ENCODE results near the gene GIMAP1. TPM values are rescaled to one million over a fixed set of nuclear protein-coding genes. Genes with fewer than 3 reads are reported as not detected.
A peak's percentile ranks its signal among the peaks of the same experiment; 100 is the strongest.

Gene GIMAP1
- polyA plus RNA-seq, 3 donors, result 1.9 to 10.1 (median 6.9) TPM

DNA sequence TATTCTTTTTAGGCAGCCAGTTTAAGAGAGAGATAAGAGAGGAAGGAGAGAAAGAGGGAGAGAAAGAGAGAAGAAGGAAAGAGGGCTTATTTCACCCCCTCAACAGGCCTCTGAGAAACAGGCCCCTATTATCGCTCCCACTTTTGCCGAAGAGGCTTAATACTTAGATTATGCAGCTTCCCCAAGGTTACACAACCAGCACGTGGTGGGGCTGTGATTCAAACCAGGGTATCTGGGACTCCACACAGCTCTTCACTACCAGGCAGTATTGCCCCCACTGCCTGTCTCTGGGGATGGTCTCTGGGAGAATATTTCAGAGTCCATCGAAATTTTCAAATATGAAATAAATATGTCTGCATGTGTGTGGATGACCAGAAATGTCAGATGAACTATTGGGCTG lies 3.0 kb downstream of the GIMAP1 start:
- WGBS, 3 donors, result 54 to 70% (median 65%) methylated on average over 4 of the region's 4 CpGs

DNA sequence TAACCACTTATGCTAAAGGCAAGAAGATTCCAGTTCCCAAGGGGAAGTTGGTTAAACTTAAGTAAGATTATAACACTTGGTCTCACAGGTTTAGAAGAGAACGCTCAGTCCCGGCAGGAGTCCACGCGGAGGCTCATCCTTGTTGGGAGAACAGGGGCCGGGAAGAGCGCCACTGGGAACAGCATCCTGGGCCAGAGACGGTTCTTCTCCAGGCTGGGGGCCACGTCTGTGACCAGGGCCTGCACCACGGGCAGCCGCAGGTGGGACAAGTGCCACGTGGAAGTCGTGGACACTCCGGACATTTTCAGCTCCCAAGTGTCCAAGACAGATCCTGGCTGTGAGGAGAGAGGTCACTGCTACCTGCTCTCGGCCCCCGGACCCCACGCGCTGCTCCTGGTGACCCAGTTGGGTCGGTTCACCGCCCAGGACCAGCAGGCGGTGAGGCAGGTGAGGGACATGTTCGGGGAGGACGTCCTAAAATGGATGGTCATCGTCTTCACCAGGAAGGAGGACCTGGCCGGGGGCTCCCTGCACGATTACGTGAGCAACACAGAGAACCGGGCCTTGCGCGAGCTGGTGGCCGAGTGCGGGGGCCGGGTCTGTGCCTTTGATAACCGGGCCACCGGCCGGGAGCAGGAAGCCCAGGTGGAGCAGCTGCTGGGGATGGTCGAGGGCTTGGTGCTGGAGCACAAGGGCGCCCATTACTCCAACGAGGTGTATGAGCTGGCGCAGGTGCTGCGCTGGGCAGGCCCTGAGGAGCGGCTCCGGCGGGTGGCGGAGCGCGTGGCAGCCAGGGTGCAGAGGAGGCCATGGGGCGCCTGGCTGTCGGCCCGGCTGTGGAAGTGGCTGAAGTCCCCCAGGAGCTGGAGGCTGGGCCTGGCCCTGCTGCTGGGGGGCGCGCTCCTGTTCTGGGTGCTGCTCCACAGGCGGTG lies 3.8 kb downstream of the GIMAP1 start:
- no peak overlapping the region for H3K27ac ChIP-seq (ENCODE audit: low read depth, low read length)
- WGBS, 3 donors, result 89 to 91% (median 90%) methylated on average over 51 to 52 of the region's 52 CpGs

More for the DNA sequence above, 3.0 kb downstream of the GIMAP1 start:
- no peak overlapping the region for H3K27ac ChIP-seq (ENCODE audit: low read depth, low read length)

- H3K27ac ChIP-seq (ENCODE audit: low read depth, low read length), result no peak overlapping the region
- WGBS, 3 donors, result 72 to 83% (median 73%) methylated on average over 11 of the region's 11 CpGs
These were observed 5.6 kb downstream of the GIMAP1 start for GRCh38 chr7:150721970-150722373.

- no peak overlapping the region for H3K27ac ChIP-seq (ENCODE audit: low read depth, low read length)
- WGBS, 3 donors, result 53 to 67% (median 57%) methylated on average over 12 of the region's 12 CpGs
These were observed 6.1 kb downstream of the GIMAP1 start for GRCh38 chr7:150722431-150722931.

DNA sequence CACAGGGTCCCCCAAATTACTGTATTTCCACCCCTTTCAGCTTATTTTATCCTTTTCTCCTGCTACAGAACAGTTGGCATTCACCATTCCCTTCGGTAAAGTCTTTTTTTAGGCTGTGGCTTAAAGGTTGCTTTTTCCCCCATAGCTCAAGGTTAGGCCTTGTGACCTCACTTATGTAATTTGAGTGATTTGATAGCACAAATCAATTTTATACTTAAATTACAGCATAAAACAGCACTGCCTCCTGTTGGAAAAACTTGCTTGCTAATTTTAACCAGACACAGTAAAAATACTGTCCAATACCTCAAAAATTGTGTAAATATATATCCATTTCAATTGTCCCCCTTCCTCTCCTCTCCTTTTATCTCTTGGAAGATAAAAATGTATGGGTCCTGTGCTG lies 7.1 kb downstream of the GIMAP1 start:
- WGBS, 3 donors, result 64 to 73% (median 65%) methylated on average over 1 of the region's 1 CpG
- no peak overlapping the region for H3K27ac ChIP-seq (ENCODE audit: low read depth, low read length)

DNA sequence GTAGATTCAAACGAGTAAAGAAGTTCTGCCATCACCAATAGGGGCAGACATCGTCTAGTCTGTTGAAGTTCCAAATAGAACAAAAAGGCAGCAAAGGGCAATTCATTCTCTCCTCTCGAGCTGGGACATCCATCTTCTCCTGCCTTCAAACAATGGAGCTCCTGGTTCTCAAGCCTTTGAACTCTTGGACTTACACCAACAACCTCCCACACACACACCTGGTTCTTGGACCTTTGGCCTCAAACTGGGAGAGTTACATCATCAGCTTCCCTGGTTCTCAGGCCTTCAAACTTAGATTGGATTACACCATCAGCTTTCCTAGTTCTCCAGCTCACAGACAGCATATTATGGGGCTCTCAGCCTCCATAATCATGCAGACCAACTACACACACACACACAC lies 11.0 kb downstream of the GIMAP1 start:
- WGBS, 3 donors, result 49 to 65% (median 59%) methylated on average over 3 of the region's 3 CpGs
- no peak overlapping the region for H3K27ac ChIP-seq (ENCODE audit: low read depth, low read length)

DNA sequence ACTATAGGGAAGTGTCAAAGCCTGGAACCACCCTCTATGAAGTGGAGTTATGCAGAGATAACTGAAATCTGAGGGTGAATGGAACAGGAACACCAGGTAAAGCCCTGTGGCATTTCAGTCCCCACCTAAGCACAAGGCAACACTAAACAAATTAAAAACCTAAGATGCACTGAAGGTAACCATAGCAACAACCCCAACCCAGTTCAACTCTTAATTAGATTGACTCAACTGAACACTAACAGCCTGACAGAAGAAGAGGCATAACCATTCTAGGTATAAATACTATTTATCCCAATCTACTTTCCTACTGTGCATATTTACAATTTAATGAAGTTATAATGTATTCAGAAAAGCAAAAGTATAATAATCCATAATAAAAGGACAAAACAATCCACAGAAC lies 11.6 kb downstream of the GIMAP1 start:
- no peak overlapping the region for H3K27ac ChIP-seq (ENCODE audit: low read depth, low read length)

GRCh38 chr7:150728609-150729008 lies 12.2 kb downstream of the GIMAP1 start:
- H3K27ac ChIP-seq (ENCODE audit: low read depth, low read length), result no peak overlapping the region

DNA sequence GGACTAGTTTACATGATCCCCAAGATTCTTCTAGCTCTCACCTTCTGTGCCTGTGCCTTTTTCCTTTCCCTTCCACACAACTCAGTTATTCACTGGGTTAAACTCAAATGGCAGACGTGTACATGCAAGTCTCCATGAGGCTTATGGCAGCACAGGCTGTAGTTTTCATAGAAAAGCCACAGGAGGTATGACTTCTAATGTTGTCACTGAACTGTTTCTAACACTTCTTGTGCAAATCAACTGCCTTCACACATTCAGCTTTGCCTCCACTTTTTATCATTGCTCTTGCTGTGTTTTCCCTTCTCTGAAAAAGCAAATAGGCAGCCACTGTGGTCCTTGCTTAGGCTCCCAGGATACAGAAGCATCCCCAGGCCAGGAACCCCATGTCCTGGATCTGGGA lies 15.5 kb downstream of the GIMAP1 start:
- WGBS, 3 donors, result 52 to 70% (median 63%) methylated on average over 1 of the region's 1 CpG
- H3K27ac ChIP-seq (ENCODE audit: low read depth, low read length), result no peak overlapping the region

DNA sequence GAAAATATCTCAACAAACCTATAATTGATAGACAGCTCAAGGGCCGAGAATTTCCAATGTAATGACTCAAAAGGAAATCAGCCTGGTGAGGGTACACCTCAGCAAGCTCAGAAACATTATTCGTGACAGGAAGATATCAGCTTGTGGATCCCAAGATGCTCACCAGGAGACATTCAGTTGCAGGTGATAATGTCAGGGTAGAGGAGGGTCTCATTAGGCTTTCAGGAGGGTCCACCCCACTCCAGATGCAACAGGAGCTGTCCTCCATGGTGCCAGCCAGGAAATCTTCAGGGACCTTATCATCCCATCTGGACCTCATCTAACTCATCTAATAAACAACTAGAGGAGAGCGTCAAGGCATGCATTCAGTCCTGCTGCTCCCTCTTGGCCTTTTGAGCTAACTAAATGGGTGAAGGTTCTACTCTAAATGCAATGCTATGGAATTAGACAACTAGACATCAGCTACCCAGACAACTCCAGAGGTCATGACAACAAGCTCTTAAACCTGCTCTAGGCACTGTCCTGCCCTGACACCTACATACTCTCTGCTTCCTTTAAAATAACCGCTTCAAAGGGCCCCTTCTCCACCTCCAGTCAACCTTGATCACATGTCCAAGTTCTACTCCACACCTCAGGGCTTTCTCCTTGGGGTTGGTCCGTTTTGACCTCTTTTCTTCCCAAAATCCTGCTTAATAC lies 16.5 kb downstream of the GIMAP1 start:
- 62 to 84% (median 79%) methylated on average over 5 of the region's 5 CpGs for WGBS, 3 donors
- H3K27ac ChIP-seq (ENCODE audit: low read depth, low read length), result no peak overlapping the region

DNA sequence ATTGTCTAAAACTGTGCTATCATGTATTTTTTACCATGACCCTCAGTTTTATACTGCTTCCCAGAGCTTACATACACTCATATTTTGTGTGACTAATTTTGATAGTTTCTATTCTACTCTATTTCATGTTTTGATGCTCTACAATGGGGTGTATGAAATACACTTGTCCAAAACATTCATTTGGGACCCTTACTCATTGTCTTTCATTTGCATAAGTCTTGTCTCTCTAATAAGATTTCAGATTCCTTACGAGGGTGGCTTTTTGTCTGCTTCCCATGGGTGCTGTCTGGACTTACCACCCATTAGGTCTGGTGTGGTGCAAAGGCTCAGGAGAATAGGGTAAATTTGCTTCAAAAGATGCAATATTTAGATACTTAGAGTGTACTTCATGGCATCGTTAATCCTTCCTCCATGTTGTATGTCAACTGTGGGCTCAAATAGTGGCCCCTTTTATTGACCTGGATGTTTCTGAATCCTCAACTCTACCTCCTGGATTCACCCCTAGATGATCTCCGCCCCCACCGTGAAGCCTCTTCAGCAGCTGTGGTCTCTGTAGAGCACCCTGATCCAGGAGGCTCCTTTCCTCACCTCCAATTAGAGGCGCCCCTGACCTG lies 17.2 kb downstream of the GIMAP1 start:
- no peak overlapping the region for H3K27ac ChIP-seq (ENCODE audit: low read depth, low read length)
- WGBS, 3 donors, result 87 to 90% (median 88%) methylated on average over 5 of the region's 5 CpGs

GRCh38 chr7:150734254-150734653 lies 17.8 kb downstream of the GIMAP1 start:
- whole genome bisulfite sequencing, 3 donors, result 77 to 86% (median 81%) methylated on average over 3 of the region's 3 CpGs
- no peak overlapping the region for H3K27ac ChIP-seq (ENCODE audit: low read depth, low read length)

GRCh38 chr7:150735596-150736358 lies 19.4 kb downstream of the GIMAP1 start:
- H3K27ac ChIP-seq (ENCODE audit: low read depth, low read length), result no peak overlapping the region
- WGBS, 3 donors, result 36 to 70% (median 56%) methylated on average over 3 of the region's 3 CpGs

GRCh38 chr7:150736864-150737263 lies 20.5 kb downstream of the GIMAP1 start:
- H3K27ac ChIP-seq (ENCODE audit: low read depth, low read length), result no peak overlapping the region
- WGBS, 3 donors, result 48 to 53% (median 52%) methylated on average over 4 of the region's 4 CpGs

GRCh38 chr7:150737265-150738055 lies 21.0 kb downstream of the GIMAP1 start, which contains the start of gene GIMAP5:
Gene GIMAP5, plus strand, starts transcription at chr7:150737418. Its CDS starts 3,467 bp downstream, at chr7:150740885.
- 20 to 51% (median 24%) methylated on average over 14 of the region's 14 CpGs for WGBS, 3 donors
- no peak within 1 kb of the TSS for H3K27ac ChIP-seq (ENCODE audit: low read depth, low read length)

DNA sequence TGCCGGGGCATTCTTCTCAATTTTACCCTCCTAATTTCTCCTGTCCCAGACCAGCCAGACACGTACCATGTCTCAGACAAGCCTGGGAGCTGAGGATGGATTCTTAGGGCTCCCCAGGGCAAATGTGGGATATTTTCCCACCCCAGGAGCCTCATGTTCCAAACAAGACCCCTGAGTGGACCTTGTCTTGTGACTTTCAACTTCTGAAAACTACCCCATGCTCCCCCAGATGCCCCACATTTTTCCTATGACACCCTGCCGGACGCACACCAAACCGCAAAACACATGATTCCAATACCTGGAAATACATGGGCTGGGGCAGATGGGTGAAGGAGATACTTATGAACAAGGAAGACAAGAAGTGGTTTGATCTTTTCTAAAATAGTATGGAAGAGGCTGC lies 21.7 kb downstream of the GIMAP1 start:
- peak overlapping the region; percentile 10 for H3K27ac ChIP-seq (ENCODE audit: low read depth, low read length)
- WGBS, 3 donors, result 39 to 65% (median 50%) methylated on average over 5 of the region's 5 CpGs

DNA sequence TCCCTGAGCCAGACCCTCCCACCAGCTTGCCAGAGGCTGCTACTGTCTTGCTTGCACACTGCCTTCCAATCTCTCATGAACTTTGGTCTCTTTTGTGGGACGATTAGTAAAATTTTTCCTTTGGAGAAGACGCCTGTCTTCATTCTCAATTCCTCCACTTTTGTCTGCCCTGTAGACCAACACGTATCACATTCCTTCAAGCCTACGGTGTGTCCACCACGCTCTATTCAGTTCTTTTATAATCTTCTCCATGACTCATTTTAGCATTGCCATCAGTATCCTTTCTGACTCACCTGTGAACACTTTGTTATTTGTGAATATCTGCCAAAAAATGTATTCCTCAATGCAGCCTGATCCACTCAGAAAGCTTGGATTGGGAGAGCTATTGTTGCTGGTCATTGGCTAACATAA lies 22.2 kb downstream of the GIMAP1 start:
- peak overlapping the region; percentile 10 for H3K27ac ChIP-seq (ENCODE audit: low read depth, low read length)
- WGBS, 3 donors, result 56 to 65% (median 62%) methylated on average over 5 of the region's 5 CpGs

DNA sequence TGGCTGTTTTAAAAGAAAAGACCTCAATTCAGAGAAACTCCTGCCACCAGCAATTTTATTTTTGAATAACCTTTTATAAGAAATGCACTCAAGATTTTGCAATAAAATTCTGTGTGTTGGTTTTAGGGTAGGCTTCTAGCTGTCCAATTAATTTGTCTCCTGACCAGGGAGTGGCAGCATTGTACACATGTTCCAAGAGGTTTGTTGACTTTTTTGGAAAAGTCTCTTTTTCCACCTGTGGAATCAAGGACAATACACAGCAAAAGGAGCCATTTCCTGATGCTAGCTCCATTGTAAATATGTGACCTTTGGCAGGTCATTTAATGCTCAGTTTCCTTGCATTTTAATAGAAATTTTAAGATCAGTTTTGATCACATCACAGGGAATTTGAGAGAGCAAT lies 22.6 kb downstream of the GIMAP1 start:
- no peak overlapping the region for H3K27ac ChIP-seq (ENCODE audit: low read depth, low read length)
